ENCODE data around the gene HS6ST3.

GRCh38 chr13:96532804-96533203 lies 442.9 kb downstream of the HS6ST3 start:
- no peak for TF ChIP-seq POLR2A (IDR thresholded peaks at IDR 0.05; ENCODE audit: low read length)
- TF ChIP-seq GATA1 (IDR thresholded peaks at IDR 0.05; ENCODE audit: low read depth, low read length) = no peak
